Vagina (tissue), 2 donors: Measurements from ENCODE around the gene GSTM2.
"Not testable (repeated sequence)": the region's sequence is repeated elsewhere in the genome, so short reads cannot be mapped to it uniquely, and the experiment has no call there.

Source experiments
- CTCF ChIP-seq, 3 experiments: fragments of 450-650 bp in 2 of 3; fragments of 200-600 bp in 1 of 3; sonication (generic) in 1 of 3; IDR thresholded peaks; one replicate each; pipeline ENCODE4 v1.5.1; 2017 to 2019; ENCODE audit warnings: antibody characterized with exemption in 3 of 3, mild to moderate bottlenecking in 2 of 3, moderate library complexity in 2 of 3
- POLR2A ChIP-seq, 2 donors: fragments of 450-650 bp; IDR thresholded peaks; one replicate each; pipeline ENCODE4 v1.6.1; 2017; ENCODE audit warnings: antibody characterized with exemption in 2 of 2, mild to moderate bottlenecking in 2 of 2, moderate library complexity in 2 of 2

GRCh38 chr1:109660691-109661026, 7.2 kb upstream of the GSTM2 start:
- not testable (repeated sequence) for TF ChIP-seq CTCF, POLR2A (IDR thresholded peaks at IDR 0.05)
